HG03457 (cell line): ENCODE results near the gene BMF.
A peak's percentile ranks its signal among the peaks of the same experiment; 100 is the strongest.

Experiments used
- ATAC-seq: cut with Tn5 transposase; IDR thresholded peaks from one replicate; pipeline ENCODE4 v1.9.1; 2021; ENCODE audit warnings: moderate number of reproducible peaks; ENCODE audit not compliant: unreplicated experiment

The BMF gene

DNA sequence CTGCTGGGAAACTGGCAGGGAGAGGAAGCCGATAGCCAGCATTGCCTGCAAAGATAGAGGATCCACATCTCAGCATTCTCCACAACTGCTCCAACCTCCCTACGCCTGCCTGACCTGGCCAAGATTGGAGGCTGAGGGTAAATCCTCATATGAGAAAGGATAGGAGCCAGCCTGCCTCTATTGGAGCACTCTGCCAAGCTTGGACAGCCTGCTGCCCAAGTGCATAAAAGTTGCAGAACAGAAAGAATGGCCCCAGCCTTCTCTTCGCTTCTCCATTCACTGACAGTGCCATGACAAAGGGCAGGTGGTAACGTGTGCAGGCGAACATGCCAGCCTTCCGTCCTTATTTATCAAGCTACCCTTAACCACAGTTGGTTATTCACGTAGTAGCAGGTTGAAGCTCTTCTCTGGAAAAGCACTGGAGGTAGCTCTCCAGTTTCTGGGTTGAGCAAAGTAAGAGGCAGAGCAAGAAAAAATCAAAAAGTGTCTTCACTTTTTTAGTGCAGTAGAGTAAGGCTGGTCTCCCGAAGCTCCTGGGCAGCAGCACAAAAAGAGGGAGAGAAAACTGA lies 4.3 kb downstream of the BMF start:
- ATAC-seq: no peak

- ATAC-seq: no peak
These were observed 4.8 kb downstream of the BMF start for GRCh38 chr15:40103864-40104271.

DNA sequence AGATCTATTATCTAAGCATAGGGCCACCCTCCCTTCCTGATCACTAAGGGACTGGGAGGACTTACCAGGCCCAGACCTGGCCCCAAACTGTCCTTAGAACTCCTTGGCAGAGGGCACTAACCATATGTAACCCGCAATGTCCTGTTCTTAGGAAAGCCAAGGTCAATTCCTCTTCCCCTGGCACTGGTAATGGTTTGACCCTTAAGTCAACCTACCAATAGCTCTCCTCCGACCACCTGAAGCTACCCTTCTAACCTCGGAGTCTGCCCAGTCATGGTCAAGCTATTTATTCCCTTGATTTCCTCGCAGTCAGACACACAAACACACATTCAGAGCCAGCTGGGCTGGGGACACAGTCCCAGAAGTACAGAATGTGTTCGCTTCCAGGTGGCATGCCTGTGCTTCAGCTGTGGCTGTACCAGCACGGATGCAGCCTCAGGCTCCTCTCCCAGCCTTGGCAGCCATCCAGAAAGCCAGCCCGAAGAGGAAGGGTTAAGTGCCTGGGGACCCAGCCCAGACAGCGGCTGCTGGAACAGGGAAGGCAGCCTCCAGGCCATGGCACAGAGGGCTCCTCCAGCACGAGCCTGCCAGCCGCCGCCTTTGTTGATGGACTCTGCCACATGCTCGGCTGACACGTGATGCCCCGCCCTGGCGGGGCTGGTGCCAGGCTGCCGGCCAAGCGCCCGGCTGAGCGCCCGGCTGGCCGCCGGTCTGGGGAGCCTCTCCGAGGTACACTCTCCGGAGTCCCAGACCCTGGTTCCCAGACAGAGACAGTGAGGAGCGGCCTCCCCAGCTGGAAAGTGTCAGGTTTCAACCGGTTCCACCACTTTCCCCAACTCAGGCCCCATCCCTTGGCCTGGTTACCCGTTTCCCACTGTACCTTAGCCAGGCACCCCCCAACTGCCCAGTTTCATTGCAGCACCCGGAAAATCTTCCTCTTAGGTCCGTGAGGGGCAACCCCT lies 5.5 kb downstream of the BMF start:
- ATAC-seq: no peak

GRCh38 chr15:40100947-40101905 lies 7.5 kb downstream of the BMF start:
- ATAC-seq: no peak

DNA sequence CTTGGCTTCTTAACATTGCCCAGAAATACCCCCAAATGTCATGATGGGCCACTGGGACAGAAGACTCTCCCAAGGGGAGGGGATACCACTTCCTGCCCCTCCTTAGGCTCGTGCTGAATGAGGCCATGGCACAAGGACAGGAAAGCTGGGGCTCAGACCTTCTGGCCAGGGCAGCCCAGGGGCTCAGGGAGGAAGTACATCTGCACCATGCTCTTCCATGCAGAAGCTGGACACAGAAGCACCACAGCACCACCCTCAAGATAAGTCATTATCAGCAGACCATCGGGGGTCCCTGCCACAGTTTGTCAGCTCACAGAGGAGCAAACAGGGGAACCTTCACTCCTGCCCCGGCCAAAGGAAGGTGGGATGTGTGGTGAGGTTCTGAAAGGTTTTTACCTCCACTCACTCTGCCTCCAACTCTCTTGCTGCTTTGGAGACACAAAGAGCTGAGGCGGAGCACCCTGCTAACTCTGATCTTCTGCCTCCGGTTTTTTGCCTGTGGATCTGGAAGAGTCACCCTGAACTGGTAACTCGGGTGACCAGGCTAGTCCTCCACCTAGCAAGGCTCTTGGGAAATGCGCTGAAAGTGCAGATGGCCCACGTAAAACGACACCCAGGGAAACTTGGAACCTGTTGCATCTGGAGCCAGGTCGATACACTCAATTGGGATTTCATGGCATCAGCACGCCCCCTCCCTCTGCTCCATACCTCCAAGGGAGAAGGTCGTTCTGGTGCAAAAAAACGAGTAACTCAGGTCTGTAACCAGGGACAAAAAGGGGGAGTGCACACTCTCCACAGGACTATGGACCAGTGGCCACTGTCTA lies 8.3 kb downstream of the BMF start:
- no peak for ATAC-seq

GRCh38 chr15:40098489-40099261 lies 10.0 kb downstream of the BMF start:
- peak; percentile 60 for ATAC-seq

GRCh38 chr15:40097968-40098476 lies 10.7 kb downstream of the BMF start:
- no peak for ATAC-seq

GRCh38 chr15:40097096-40097967 lies 11.3 kb downstream of the BMF start:
- ATAC-seq: no peak

- no peak for ATAC-seq
These were observed 12.4 kb downstream of the BMF start for GRCh38 chr15:40096094-40096891.

DNA sequence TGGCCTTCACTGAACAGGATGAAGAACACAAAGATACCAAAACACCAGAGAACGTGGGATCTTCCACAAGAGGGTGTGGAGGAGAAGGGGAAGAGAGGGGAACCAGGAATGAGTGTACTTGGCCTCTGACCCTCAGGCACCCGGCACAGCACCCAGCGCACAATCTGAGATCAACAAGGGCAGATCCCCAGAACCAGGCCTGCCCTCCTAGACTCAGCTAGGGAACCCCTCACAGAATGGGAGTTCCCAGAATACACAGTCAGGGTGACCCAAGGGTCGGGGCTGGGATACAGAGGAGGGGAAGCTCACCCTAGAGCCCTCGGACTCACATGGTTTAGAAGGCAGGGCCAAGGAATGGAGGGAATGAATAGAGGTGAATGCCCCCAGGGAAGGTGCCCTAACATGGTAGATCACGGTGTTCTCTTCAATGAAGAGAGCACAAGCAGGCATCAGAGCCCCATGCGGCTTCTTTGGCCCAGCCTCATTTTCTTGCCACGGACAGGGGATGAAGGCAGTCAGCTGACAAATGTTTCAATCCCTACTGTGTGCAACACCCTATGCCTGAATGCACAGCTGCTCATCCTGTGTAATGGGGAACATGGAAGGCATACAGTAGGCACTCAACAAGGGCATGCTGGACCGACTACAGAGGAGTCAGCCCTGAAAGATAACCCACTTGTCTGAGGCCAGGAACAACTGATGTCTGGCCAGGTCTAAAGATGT lies 13.1 kb downstream of the BMF start:
- no peak for ATAC-seq

- no peak for ATAC-seq
These were observed 14.5 kb downstream of the BMF start for GRCh38 chr15:40094156-40094555.

DNA sequence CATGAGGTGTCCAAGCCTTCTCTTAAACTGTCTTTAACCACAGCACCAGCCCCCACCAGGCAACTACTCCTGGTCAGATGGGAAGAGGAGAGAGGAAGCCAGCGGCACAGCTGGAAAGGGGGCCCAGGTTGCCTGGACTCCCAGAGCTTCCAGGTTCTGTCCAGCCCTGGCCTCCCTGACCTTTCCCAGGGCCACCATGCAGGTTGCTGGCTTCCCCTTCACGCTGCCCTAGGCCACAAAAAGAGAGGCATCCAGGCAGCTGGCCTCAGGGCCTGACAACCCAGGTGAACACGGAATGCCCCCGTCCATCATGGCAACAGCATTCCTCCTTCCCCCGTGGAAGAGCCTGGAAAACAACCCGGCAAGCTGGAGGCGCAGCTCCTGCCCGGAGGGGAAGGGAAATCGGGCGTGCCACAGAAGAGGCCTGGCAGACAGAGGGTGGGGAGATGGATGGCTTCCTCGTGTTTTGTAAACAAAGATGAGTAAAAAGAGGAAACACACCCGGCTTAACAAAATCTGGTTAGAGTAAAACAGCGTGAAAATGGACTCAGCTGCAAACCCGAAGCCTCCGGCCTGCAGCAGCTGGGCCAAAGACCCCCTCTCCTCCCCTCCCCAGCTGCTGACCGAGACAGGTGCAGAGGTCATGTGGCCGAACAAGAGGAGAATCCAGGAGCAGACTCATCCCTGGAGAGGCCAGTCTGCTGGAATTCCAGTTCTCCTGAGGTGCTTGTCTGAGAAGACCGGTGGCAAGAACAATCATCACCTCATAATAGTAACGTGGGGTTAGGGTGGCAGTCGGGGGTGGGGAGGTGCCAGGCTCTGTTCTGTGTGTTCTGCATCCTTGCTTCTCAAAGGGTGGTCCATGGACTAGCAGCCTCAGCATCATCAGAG lies 15.5 kb downstream of the BMF start:
- no peak for ATAC-seq

GRCh38 chr15:40092256-40092978 lies 16.3 kb downstream of the BMF start:
- ATAC-seq: no peak

DNA sequence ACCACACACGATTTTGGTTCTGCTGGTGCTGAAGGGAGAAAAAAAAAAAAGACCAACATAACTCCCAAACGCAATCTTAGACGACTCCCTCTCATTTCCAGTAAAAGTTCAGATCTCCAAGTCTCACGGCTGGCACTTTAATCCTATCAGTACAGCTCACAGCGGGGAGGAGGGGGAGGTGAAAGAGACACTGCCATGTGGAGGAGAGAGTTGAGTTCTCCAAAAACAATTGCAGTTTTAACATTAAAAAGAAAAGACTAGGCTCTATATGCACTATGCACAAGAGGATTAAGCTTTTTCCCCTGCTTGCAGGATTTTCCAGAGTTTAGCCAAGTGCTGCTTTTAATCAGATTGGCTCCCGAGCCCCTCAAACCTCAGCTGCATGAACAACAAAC lies 16.8 kb downstream of the BMF start:
- no peak for ATAC-seq

DNA sequence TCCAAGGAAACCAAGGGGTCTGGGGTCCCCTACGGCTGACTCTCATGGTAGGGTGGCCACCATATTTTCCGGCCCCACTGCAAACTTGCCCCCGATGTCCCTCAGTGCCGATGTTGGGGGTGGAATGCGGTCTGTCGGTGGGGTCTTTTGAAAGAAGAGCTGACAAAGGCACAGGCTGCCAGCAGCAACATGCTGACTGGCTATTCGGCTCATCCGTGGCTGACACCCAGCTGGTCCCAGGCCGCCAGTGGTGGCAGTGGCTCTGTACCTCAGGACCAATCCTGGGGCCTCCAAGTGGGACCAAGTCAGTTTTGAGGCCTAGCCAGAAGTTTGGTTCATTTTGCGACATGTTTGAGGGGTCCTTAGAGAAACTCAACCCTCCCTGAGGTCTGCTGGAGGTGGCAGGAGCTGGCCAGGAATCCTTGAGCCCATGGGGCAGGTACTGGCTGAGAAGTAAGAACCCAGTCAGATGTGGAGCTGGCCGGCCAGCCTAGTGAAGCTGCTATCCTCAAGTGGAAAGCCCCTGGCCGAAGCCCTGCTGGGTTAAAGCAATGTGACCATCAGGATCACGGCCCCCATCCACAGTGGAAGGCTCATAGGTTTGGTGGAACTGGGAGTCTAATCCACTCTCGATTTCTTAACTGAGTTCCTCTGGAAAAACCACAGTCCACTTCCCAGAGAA lies 17.8 kb downstream of the BMF start:
- no peak for ATAC-seq
